NCI-H524 (cell line): ENCODE results near the gene FCGR1A.
"Not testable (repeated sequence)": the region's sequence is repeated elsewhere in the genome, so short reads cannot be mapped to it uniquely, and the experiment has no call there.

ENCODE experiments used
- DNase-seq, 2 experiments: peaks; one replicate each; lab custom pipeline; 2025; lab: John Stamatoyannopoulos, UW

FCGR1A gene

GRCh38 chr1:149832316-149833126 is 50.0 kb downstream of the FCGR1A start:
- not testable (repeated sequence) for DNase-seq

- DNase-seq: not testable (repeated sequence)
Measured at GRCh38 chr1:149833144-149833543, 50.6 kb downstream of the FCGR1A start.

- not testable (repeated sequence) for DNase-seq
Measured at GRCh38 chr1:149841149-149841548, 58.7 kb downstream of the FCGR1A start.
